ENCODE measurements around the gene ENDOV.

The ENDOV gene

GRCh38 chr17:80472996-80473395, 58.0 kb downstream of the ENDOV start:
- no peak for DNase-seq

GRCh38 chr17:80473701-80474100, 58.7 kb downstream of the ENDOV start:
- no peak for DNase-seq

GRCh38 chr17:80474231-80474960, 59.4 kb downstream of the ENDOV start:
- DNase-seq = peak; percentile 50

- no peak for DNase-seq
Observed at GRCh38 chr17:80474961-80475909, 60.3 kb downstream of the ENDOV start.

- DNase-seq = peak; percentile 25
Observed at GRCh38 chr17:80475910-80476876, 61.2 kb downstream of the ENDOV start, which contains the start of gene NPTX1. NPTX1 (minus strand) TSS chr17:80476607; CDS start chr17:80476446, 161 bp downstream.

GRCh38 chr17:80476877-80477646, 62.1 kb downstream of the ENDOV start:
- DNase-seq = peak; percentile 18

GRCh38 chr17:80477647-80478478, 62.9 kb downstream of the ENDOV start:
- peak; percentile 57 for DNase-seq

GRCh38 chr17:80478487-80479245, 63.7 kb downstream of the ENDOV start:
- no peak for DNase-seq

GRCh38 chr17:80479246-80479566, 64.2 kb downstream of the ENDOV start:
- no peak for DNase-seq

GRCh38 chr17:80480248-80480647, 65.3 kb downstream of the ENDOV start:
- DNase-seq = no peak

GRCh38 chr17:80481284-80482057, 66.5 kb downstream of the ENDOV start:
- no peak for DNase-seq

GRCh38 chr17:80482058-80482318, 67.0 kb downstream of the ENDOV start:
- no peak for DNase-seq

- no peak for DNase-seq
Observed at GRCh38 chr17:80482555-80483308, 67.8 kb downstream of the ENDOV start.

GRCh38 chr17:80485846-80486245, 70.9 kb downstream of the ENDOV start:
- no peak for DNase-seq

- no peak for DNase-seq
Observed at GRCh38 chr17:80486692-80487091, 71.7 kb downstream of the ENDOV start.

GRCh38 chr17:80487511-80487910, 72.5 kb downstream of the ENDOV start:
- DNase-seq = no peak
